Upper lobe of left lung (tissue), 6 donors: ENCODE measurements around the gene RMDN2. TPM values are rescaled to one million over a fixed set of nuclear protein-coding genes. Genes with fewer than 3 reads are reported as not detected.
A peak's percentile ranks its signal among the peaks of the same experiment; 100 is the strongest.
"Not testable (repeated sequence)": the region's sequence is repeated elsewhere in the genome, so short reads cannot be mapped to it uniquely, and the experiment has no call there.

Experiments used
- ATAC-seq, 2 donors: fragments of 200-7000 bp; cut with Tn5 transposase; one replicate each; pipeline ENCODE4 v1.9.1; 2022; ENCODE audit warnings: mild to moderate bottlenecking in 2 of 2, moderate library complexity in 2 of 2; ENCODE audit not compliant: low FRiP score in 2 of 2
- DNase-seq, 2 donors: peaks; one replicate each; pipeline ENCODE4 v3.0.0-alpha.2; 2019 to 2020
- H3K27ac ChIP-seq, 4 donors: fragments of 200-600 bp; sonication (generic); one replicate each; pipeline ENCODE4 v1.5.1; 2016 to 2019
- H3K27me3 ChIP-seq, 4 donors: fragments of 200-600 bp; sonication (generic); one replicate each; pipeline ENCODE4 v1.5.1; 2017 to 2019
- H3K36me3 ChIP-seq, 4 donors: fragments of 200-600 bp; sonication (generic); one replicate each; pipeline ENCODE4 v1.5.1; 2016 to 2019
- H3K4me1 ChIP-seq, 4 donors: fragments of 200-600 bp; sonication (generic); one replicate each; pipeline ENCODE4 v1.5.1; 2018 to 2019
- H3K4me3 ChIP-seq, 4 donors: fragments of 200-600 bp; sonication (generic); one replicate each; pipeline ENCODE4 v1.5.1; 2017 to 2019; ENCODE audit warnings: mild to moderate bottlenecking in 2 of 4, moderate library complexity in 1 of 4
- H3K9me3 ChIP-seq, 4 donors: fragments of 200-600 bp; sonication (generic); one replicate each; pipeline ENCODE4 v1.5.1; 2018 to 2019
- CTCF ChIP-seq, 6 experiments: fragments of 450-650 bp in 4 of 6; fragments of 200-600 bp in 2 of 6; sonication (generic) in 2 of 6; IDR thresholded peaks; one replicate each; pipeline ENCODE4 v1.5.1; 2016 to 2019; ENCODE audit warnings: antibody characterized with exemption in 6 of 6
- EP300 ChIP-seq, 4 donors: sonication (generic); formaldehyde crosslinking; IDR thresholded peaks; one replicate each; pipeline ENCODE4 v1.5.1; 2017; ENCODE audit warnings: antibody characterized with exemption in 4 of 4, control low read depth in 2 of 4
- POLR2A ChIP-seq, 4 donors: fragments of 450-650 bp; IDR thresholded peaks; one replicate each; pipeline ENCODE4 v1.5.1; 2016 to 2017; ENCODE audit warnings: antibody characterized with exemption in 4 of 4, mild to moderate bottlenecking in 2 of 4
- POLR2AphosphoS5 ChIP-seq, 2 donors: sonication (generic); formaldehyde crosslinking; IDR thresholded peaks; one replicate each; pipeline ENCODE4 v1.5.1; 2017; ENCODE audit warnings: antibody characterized with exemption in 2 of 2
- WGBS, 2 donors: methylation state at CpG; one replicate each; pipeline ENCODE4 v1.1.5; 2017 to 2018; 5-methylcytosine and 5-hydroxymethylcytosine counted together
- total RNA-seq, 6 donors: library from RNA; depleted of rRNA in 4 of 6; stranded (reverse); fragments of >200 nt in 4 of 6; gene quantifications; one replicate each; pipeline versions ENCODE4 v1.1.0 to v1.2.1, GENCODE V29; 2016 to 2021
- donor health status: DM: no; HTN: no; CAD: no; lungs with moderate emphysema.
- donor health status: DM: no; HTN: yes; CAD: no; lungs with severe emphysema.

Gene RMDN2
- total RNA-seq, 6 donors from 2014 or later = 9.3 to 31.9 (median 17.0) TPM

DNA sequence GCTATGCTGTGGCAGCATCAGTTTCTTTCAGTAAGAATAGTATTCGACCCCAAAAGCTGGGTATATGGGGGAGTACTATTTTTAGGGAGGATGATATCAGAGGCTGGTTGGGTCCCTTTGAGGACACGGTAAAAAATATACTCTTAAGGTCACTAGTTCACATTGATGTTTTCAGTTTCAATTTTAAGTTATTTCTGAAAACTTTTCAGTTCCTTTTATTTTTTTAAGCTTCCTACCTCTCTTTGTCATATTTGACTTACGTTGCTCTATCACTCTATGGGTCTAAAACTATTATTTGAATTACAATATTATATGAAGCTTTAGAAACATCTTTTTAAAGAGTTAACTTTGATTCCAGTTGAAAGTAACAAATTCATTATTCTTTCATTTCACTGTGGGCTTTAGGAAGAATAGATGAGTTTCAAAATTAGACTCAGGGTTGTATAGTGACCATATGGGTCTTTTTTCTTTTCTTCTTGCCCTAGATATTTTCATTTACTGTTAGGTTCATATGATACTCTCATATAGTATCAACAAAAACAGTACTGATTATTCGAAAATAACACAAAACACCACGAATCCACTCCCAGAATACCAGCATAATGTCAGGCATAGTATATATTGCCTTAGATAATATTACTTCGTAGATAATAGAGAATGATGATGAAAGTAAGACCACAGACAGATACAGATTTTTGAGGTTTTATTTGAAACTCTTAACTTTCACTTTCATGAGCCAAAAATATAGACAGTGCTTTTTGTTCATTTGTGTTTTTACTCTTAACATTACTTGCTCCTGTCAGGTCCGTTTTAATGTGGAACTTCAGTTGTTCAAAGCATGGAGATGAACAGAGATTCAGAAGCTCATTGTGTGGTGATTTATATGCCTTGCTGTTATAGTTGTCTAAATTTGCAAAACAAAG lies 9.8 kb downstream of the RMDN2 start:
- H3K4me1 ChIP-seq = peaks cover 0 to 9% (median 3%) of the 10 kb centered on the region in 4 donors
- H3K27me3 ChIP-seq = no peaks in the 10 kb centered on the region
- H3K9me3 ChIP-seq = no peaks in the 10 kb centered on the region
- no peak for DNase-seq
- ATAC-seq = no peak
- no peak overlapping the region for H3K27ac ChIP-seq
- H3K4me3 ChIP-seq = no peak overlapping the region
- WGBS, 2 donors = 46 to 51% methylated on average over 7 of the region's 7 CpGs
- H3K36me3 ChIP-seq = no peaks in the 10 kb centered on the region
- TF ChIP-seq EP300 (IDR thresholded peaks at IDR 0.05) (no peak), POLR2A (IDR thresholded peaks at IDR 0.05) (no peak), POLR2AphosphoS5 (IDR thresholded peaks at IDR 0.05) (no peak), CTCF (IDR thresholded peaks at IDR 0.05) (no peak)

GRCh38 chr2:37937568-37937967 lies 12.5 kb downstream of the RMDN2 start:
- not testable (repeated sequence) for H3K27ac ChIP-seq, ATAC-seq, H3K4me1 ChIP-seq, H3K27me3 ChIP-seq, H3K4me3 ChIP-seq, H3K36me3 ChIP-seq, DNase-seq, H3K9me3 ChIP-seq
- WGBS, 2 donors = 25 to 33% methylated on average over 1 of the region's 1 CpG

GRCh38 chr2:37941267-37941666 lies 16.2 kb downstream of the RMDN2 start:
- not testable (repeated sequence) for ATAC-seq, H3K9me3 ChIP-seq, H3K36me3 ChIP-seq, H3K27me3 ChIP-seq, H3K4me1 ChIP-seq, H3K27ac ChIP-seq, H3K4me3 ChIP-seq
- WGBS, 2 donors = 99 to 100% methylated on average over 4 to 8 of the region's 8 CpGs
- DNase-seq = peak in 1 of 2 donors; percentile 5

DNA sequence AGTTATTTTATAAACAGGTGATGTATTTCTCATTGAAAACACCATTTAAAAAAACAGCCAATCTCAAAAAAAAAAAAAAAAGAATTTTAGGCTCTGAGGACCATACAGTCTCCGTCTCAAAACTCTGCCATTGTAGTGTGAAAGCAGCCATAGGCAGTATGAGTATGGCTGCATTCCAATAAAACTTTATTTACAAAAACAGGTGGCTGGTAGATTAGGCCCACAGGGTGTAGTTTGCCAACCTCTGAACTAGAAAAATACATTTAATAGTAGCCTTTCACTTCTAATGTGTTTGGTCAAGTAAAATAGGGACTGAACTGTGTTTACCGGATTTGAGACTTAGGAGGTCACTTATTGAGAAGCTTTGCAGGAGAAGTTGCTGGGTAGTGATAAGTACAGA lies 19.2 kb downstream of the RMDN2 start:
- no peak overlapping the region for H3K4me3 ChIP-seq
- no peaks in the 10 kb centered on the region for H3K27me3 ChIP-seq
- H3K27ac ChIP-seq = no peak overlapping the region
- TF ChIP-seq CTCF (IDR thresholded peaks at IDR 0.05) (no peak), EP300 (IDR thresholded peaks at IDR 0.05) (no peak), POLR2AphosphoS5 (IDR thresholded peaks at IDR 0.05) (no peak), POLR2A (IDR thresholded peaks at IDR 0.05) (no peak)
- 93 to 98% methylated on average over 2 of the region's 2 CpGs for WGBS, 2 donors
- no peaks in the 10 kb centered on the region for H3K9me3 ChIP-seq
- ATAC-seq (no peak), DNase-seq (no peak)
- peaks cover 0 to 4% (median 0%) of the 10 kb centered on the region in 4 donors for H3K4me1 ChIP-seq
- H3K36me3 ChIP-seq = no peaks in the 10 kb centered on the region

DNA sequence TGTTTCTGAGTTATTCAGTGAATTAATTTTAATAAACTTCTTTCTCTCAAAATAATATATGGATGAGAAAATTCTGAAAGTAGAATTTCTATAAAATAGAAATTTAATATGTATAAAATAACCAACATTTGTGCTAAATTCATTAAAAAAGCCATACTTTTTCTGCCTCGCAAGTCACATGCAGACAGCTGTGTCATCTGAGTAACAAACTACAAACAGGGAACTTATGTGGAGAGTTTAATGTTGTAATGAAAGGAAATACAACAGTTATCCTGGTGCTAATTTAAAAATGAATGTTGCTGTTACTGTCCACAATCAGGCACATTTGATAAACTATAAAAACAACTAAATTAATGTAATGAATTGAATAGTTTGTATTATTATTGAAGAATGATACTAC lies 22.2 kb downstream of the RMDN2 start:
- Histone ChIP-seq H3K36me3 (no peaks in the 10 kb centered on the region), H3K9me3 (no peaks in the 10 kb centered on the region), H3K4me3 (no peak overlapping the region), H3K27me3 (no peaks in the 10 kb centered on the region), H3K4me1 (no peaks in the 10 kb centered on the region), H3K27ac (no peak overlapping the region)
- 77 to 93% methylated on average over 1 of the region's 1 CpG for WGBS, 2 donors
- no peak for DNase-seq
- ATAC-seq = no peak
- TF ChIP-seq POLR2A (IDR thresholded peaks at IDR 0.05) (no peak), POLR2AphosphoS5 (IDR thresholded peaks at IDR 0.05) (no peak), CTCF (IDR thresholded peaks at IDR 0.05) (no peak), EP300 (IDR thresholded peaks at IDR 0.05) (no peak)

DNA sequence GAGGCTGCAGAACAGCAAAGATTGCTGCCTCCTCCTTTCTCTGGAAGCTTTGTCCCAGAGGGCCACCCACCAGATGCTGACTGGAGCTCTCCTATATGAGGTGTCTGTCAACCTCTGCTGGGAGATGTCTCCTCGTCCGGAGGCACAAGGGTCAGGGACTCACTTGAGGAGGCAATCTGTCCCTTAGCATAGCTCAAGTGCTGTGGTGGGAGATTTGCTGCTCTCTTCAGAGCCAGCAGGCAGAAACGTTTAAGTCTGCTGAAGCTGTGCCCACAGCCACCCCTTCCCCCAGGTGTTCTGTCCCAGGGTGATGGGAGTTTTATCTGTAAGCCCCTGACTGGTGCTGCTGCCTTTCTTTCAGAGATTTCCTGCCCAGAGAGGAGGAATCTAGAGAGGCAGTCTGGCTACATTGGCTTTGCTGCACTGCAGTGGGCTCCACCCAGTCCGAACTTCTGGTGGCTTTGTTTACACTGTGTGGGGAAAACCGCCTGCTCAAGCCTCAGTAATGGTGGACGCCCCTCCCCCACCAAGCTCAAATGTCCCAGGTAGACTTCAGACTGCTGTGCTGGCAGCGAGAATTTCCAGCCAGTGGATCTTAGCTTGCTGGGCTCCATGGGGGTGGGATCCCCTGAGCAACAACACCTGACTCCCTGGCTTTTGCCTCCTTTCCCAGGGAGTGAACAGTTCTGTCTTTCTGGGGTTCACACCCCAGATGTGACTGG lies 37.1 kb downstream of the RMDN2 start:
- not testable (repeated sequence) for H3K9me3 ChIP-seq, ATAC-seq, H3K27me3 ChIP-seq, H3K36me3 ChIP-seq, H3K4me3 ChIP-seq
- Histone ChIP-seq H3K27ac (peak overlapping the region in 1 of 4 donors; percentile 39), H3K4me1 (peaks cover 0 to 14% (median 7%) of the 10 kb centered on the region in 4 donors)
- peak in 1 of 2 donors; percentile 85 for DNase-seq
- 53 to 83% methylated on average over 3 to 7 of the region's 7 CpGs for WGBS, 2 donors

GRCh38 chr2:37962740-37963121 lies 37.6 kb downstream of the RMDN2 start:
- ATAC-seq, H3K27me3 ChIP-seq, H3K27ac ChIP-seq, H3K36me3 ChIP-seq, DNase-seq, H3K9me3 ChIP-seq, H3K4me3 ChIP-seq: not testable (repeated sequence)
- 85 to 91% methylated on average over 9 of the region's 9 CpGs for WGBS, 2 donors
- H3K4me1 ChIP-seq = peaks cover 0 to 14% (median 7%) of the 10 kb centered on the region in 4 donors

- not testable (repeated sequence) for H3K4me3 ChIP-seq, H3K9me3 ChIP-seq, H3K36me3 ChIP-seq, H3K27ac ChIP-seq, H3K27me3 ChIP-seq, ATAC-seq
- 92 to 97% methylated on average over 8 to 17 of the region's 33 CpGs for whole genome bisulfite sequencing, 2 donors
- DNase-seq = peak in 1 of 2 donors; percentile 72
- peaks cover 0 to 14% (median 7%) of the 10 kb centered on the region in 4 donors for H3K4me1 ChIP-seq
Measured at GRCh38 chr2:37963901-37964300, 38.8 kb downstream of the RMDN2 start.
